Lower leg skin (tissue), 3 donors: ENCODE data around the gene KSR2.

Experiments
- CTCF ChIP-seq, 3 donors: fragments of 450-650 bp; IDR thresholded peaks; one replicate each; pipeline ENCODE4 v1.5.1; 2016; ENCODE audit warnings: antibody characterized with exemption in 3 of 3, mild to moderate bottlenecking in 3 of 3, moderate library complexity in 2 of 3
- POLR2A ChIP-seq, 2 donors: fragments of 450-650 bp; IDR thresholded peaks; one replicate each; pipeline ENCODE4 v1.6.1; 2016 to 2017; ENCODE audit warnings: antibody characterized with exemption in 2 of 2, mild to moderate bottlenecking in 1 of 2, moderate library complexity in 1 of 2

DNA sequence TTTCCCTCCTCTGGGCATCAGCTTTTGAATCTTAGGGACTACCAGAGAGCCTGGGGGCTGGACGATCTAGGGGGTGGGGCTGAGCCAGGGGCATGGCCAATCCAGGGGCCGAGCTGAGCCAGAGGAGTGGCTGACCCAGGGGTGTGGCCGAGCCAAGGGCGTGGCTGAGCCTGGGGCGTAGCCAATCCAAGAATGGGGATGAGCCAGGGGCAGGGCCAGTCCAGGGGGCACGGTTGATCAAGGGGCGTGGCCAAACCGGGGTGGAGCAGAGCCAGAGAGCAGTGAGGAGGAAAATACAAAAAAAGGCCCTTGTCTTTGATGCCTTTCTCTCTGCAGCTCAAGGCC, 388.1 kb downstream of the KSR2 start:
- TF ChIP-seq POLR2A (IDR thresholded peaks at IDR 0.05) (no peak), CTCF (IDR thresholded peaks at IDR 0.05) (no peak)
